ENCODE data around the gene SLC52A3.

Gene SLC52A3

DNA sequence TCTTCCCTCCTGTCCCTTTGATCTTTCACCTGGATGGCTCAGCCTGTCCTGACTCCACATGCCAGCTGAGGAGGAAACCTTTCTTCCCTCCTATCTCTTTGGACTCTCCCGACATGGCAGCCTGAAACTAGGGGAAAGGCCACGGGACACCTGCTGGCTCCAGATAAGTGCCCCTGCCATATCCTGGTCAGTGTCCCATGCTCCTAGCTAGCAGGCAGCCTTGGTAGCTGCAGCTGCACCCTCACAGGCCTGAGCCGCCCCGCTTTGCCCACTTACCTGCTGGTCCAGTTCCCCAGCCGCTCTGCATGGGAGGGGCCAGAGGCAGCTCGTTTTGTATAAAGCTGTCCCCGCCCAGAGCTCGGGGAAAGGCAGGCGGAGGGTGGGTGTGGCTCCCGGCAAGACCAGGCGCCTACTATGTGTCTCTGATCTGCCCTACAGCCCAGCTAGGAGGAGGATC lies 7.4 kb upstream of the SLC52A3 start:
- Histone ChIP-seq H3K4me1 (ENCODE audit: control insufficient read depth, insufficient read depth, low read depth, low read length) (no peaks in the 10 kb centered on the region), H2AFZ (ENCODE audit: low read depth, low read length) (no peak overlapping the region), H3K27ac (ENCODE audit: low read length, poor library complexity, severe bottlenecking) (no peak overlapping the region), H3K4me2 (ENCODE audit: low read length, poor library complexity, severe bottlenecking) (no peak overlapping the region), H3K9ac (ENCODE audit: low read length) (no peak overlapping the region), H2AK5ac (ENCODE audit: low read length, severe bottlenecking) (no peak overlapping the region), H3K14ac (ENCODE audit: low read length in 2 of 2) (no peak overlapping the region), H2BK5ac (ENCODE audit: low read depth, low read length, poor library complexity, severe bottlenecking) (no peak overlapping the region), H3K27me3 (ENCODE audit: control insufficient read depth in 1 of 2, insufficient read depth in 1 of 2, low read length in 2 of 2) (peaks cover 10 to 49% of the 10 kb centered on the region in 2 experiments), H4K8ac (ENCODE audit: low read length) (no peak overlapping the region), H2BK15ac (ENCODE audit: low read depth, poor library complexity, severe bottlenecking) (no peak overlapping the region), H3K4ac (ENCODE audit: low read depth in 1 of 2, low read length in 2 of 2) (no peak overlapping the region), H3K4me3 (ENCODE audit: insufficient read depth in 1 of 2, low read depth in 1 of 2, low read length in 2 of 2) (no peak overlapping the region), H2BK12ac (ENCODE audit: low read length in 2 of 2) (no peak overlapping the region), H3K79me1 (replicated peaks; ENCODE audit: low read length, poor library complexity, severe bottlenecking) (no peaks in the 10 kb centered on the region), H4K91ac (ENCODE audit: low read length) (no peak overlapping the region), H3K23ac (ENCODE audit: low read length in 2 of 2) (no peak overlapping the region), H2BK120ac (ENCODE audit: low read depth, low read length) (no peak overlapping the region), H3K36me3 (ENCODE audit: control insufficient read depth in 1 of 2, insufficient read depth in 2 of 2, low read depth in 1 of 2, low read length in 2 of 2) (no peaks in the 10 kb centered on the region), H3K9me3 (ENCODE audit: control insufficient read depth, low read length) (peaks cover 3% of the 10 kb centered on the region), H3K18ac (ENCODE audit: low read depth in 1 of 2, low read length in 2 of 2) (no peak overlapping the region)
- 25% methylated on average over 11 of the region's 11 CpGs for WGBS
- DNase-seq, result no peak

DNA sequence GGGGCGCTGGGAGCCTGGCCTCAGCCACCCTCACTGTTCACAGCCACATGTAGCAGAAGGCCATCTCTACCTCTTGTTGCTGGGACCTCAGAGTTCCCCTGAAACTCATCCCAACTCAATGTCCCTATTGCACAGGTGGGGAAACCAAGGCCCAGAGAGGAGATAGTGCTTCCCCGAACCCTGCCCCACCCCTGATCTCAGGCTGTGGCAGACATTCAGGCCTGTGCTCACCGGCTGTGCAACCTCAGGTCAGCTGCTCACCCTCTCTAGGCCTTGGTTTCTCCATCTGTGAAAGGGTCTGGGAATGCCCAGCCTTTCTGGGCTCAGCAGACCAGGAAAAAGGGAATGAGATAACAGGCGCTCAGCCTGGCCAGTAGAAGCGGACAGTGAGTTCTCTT lies 6.4 kb upstream of the SLC52A3 start:
- no peak overlapping the region for H3K27ac ChIP-seq (ENCODE audit: low read length, poor library complexity, severe bottlenecking)
- H2AFZ ChIP-seq (ENCODE audit: low read depth, low read length), result no peak overlapping the region
- no peaks in the 10 kb centered on the region for H3K4me1 ChIP-seq (ENCODE audit: control insufficient read depth, insufficient read depth, low read depth, low read length)
- H3K18ac ChIP-seq (ENCODE audit: low read depth in 1 of 2, low read length in 2 of 2), result no peak overlapping the region
- H2BK12ac ChIP-seq (ENCODE audit: low read length in 2 of 2), result no peak overlapping the region
- H3K9me3 ChIP-seq (ENCODE audit: control insufficient read depth, low read length), result peaks cover 5% of the 10 kb centered on the region
- no peak overlapping the region for H2BK15ac ChIP-seq (ENCODE audit: low read depth, poor library complexity, severe bottlenecking)
- H4K91ac ChIP-seq (ENCODE audit: low read length), result no peak overlapping the region
- H2BK5ac ChIP-seq (ENCODE audit: low read depth, low read length, poor library complexity, severe bottlenecking), result no peak overlapping the region
- H3K23ac ChIP-seq (ENCODE audit: low read length in 2 of 2), result no peak overlapping the region
- no peak overlapping the region for H2BK120ac ChIP-seq (ENCODE audit: low read depth, low read length)
- H3K4ac ChIP-seq (ENCODE audit: low read depth in 1 of 2, low read length in 2 of 2), result no peak overlapping the region
- no peak overlapping the region for H3K14ac ChIP-seq (ENCODE audit: low read length in 2 of 2)
- no peak overlapping the region for H2AK5ac ChIP-seq (ENCODE audit: low read length, severe bottlenecking)
- 78% methylated on average over 5 of the region's 5 CpGs for WGBS
- DNase-seq, result no peak
- H3K9ac ChIP-seq (ENCODE audit: low read length), result no peak overlapping the region
- no peak overlapping the region for H3K4me2 ChIP-seq (ENCODE audit: low read length, poor library complexity, severe bottlenecking)
- no peak overlapping the region for H3K4me3 ChIP-seq (ENCODE audit: insufficient read depth in 1 of 2, low read depth in 1 of 2, low read length in 2 of 2)
- H3K79me1 ChIP-seq (replicated peaks; ENCODE audit: low read length, poor library complexity, severe bottlenecking), result no peaks in the 10 kb centered on the region
- no peaks in the 10 kb centered on the region for H3K36me3 ChIP-seq (ENCODE audit: control insufficient read depth in 1 of 2, insufficient read depth in 2 of 2, low read depth in 1 of 2, low read length in 2 of 2)
- no peak overlapping the region for H4K8ac ChIP-seq (ENCODE audit: low read length)
- peaks cover 10 to 47% of the 10 kb centered on the region in 2 experiments for H3K27me3 ChIP-seq (ENCODE audit: control insufficient read depth in 1 of 2, insufficient read depth in 1 of 2, low read length in 2 of 2)

DNA sequence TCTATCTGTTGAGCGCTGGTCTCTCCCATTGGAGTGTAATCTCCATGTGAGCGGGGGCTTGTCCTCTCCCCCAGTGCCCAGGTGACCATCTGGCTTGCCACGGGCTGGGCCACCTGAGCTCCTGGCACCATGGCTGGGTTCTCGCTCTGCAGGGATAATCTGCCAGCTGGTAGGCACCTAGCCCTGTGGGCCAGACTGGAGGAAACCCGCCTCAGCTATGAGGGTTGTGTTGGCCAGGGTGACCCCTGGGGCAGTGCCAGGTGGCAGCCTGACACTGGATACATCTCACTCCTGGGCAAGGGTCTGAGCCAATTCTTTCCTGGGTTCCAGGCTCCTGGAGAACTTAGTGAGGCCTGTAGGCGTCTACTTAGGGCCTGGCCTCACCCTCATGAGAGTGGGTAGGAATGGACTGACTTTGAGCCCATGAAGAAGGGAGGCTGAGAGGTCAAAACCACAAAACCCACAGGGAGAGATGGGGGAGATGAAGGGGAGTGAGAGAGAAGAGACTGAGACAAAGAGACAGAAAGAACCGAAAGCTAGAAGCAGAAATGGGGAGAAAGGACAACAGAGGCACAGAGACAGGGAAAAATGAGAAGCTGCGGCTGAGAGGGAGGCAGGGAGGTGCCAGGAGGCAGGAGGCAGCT lies 5.8 kb upstream of the SLC52A3 start:
- H3K4me3 ChIP-seq (ENCODE audit: insufficient read depth in 1 of 2, low read depth in 1 of 2, low read length in 2 of 2), result no peak overlapping the region
- no peaks in the 10 kb centered on the region for H3K4me1 ChIP-seq (ENCODE audit: control insufficient read depth, insufficient read depth, low read depth, low read length)

DNA sequence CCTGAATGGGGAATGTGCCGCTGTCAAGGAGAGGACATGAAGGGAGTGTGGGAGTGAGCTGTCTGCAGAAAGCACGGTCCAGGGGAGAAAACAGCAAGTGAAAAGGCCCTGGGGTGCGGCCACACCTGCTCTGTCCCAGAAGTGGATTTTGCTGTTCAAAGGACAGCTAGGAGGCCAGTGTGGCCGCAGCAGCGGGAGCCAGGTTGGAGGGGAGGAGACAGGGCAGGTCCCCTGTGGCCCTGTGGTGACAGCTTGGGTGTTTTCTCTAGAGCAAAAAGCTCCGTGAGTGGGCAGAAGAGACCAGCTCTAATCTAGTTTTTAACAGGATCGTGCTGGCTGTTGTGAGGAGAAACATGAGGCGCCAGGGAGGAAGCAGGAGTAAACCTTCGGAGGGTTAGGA lies 4.5 kb upstream of the SLC52A3 start:
- Histone ChIP-seq H3K14ac (ENCODE audit: low read length in 2 of 2) (no peak overlapping the region), H3K4me2 (ENCODE audit: low read length, poor library complexity, severe bottlenecking) (no peak overlapping the region), H2BK12ac (ENCODE audit: low read length in 2 of 2) (no peak overlapping the region), H3K9me3 (ENCODE audit: control insufficient read depth, low read length) (peaks cover 5% of the 10 kb centered on the region), H3K4me1 (ENCODE audit: control insufficient read depth, insufficient read depth, low read depth, low read length) (no peaks in the 10 kb centered on the region), H3K27ac (ENCODE audit: low read length, poor library complexity, severe bottlenecking) (no peak overlapping the region), H3K18ac (ENCODE audit: low read depth in 1 of 2, low read length in 2 of 2) (no peak overlapping the region), H3K79me1 (replicated peaks; ENCODE audit: low read length, poor library complexity, severe bottlenecking) (no peaks in the 10 kb centered on the region), H2AFZ (ENCODE audit: low read depth, low read length) (no peak overlapping the region), H4K91ac (ENCODE audit: low read length) (no peak overlapping the region), H3K36me3 (ENCODE audit: control insufficient read depth in 1 of 2, insufficient read depth in 2 of 2, low read depth in 1 of 2, low read length in 2 of 2) (no peaks in the 10 kb centered on the region), H2BK5ac (ENCODE audit: low read depth, low read length, poor library complexity, severe bottlenecking) (no peak overlapping the region), H3K23ac (ENCODE audit: low read length in 2 of 2) (no peak overlapping the region), H4K8ac (ENCODE audit: low read length) (no peak overlapping the region), H3K9ac (ENCODE audit: low read length) (no peak overlapping the region), H3K27me3 (ENCODE audit: control insufficient read depth in 1 of 2, insufficient read depth in 1 of 2, low read length in 2 of 2) (peaks cover 10 to 53% of the 10 kb centered on the region in 2 experiments), H2BK15ac (ENCODE audit: low read depth, poor library complexity, severe bottlenecking) (peak overlapping the region; percentile 5), H3K4ac (ENCODE audit: low read depth in 1 of 2, low read length in 2 of 2) (no peak overlapping the region), H3K4me3 (ENCODE audit: insufficient read depth in 1 of 2, low read depth in 1 of 2, low read length in 2 of 2) (no peak overlapping the region), H2AK5ac (ENCODE audit: low read length, severe bottlenecking) (no peak overlapping the region), H2BK120ac (ENCODE audit: low read depth, low read length) (no peak overlapping the region)
- 70% methylated on average over 6 of the region's 9 CpGs for WGBS
- DNase-seq, result no peak

More for the DNA sequence above, 5.8 kb upstream of the SLC52A3 start:
- 84% methylated on average over 8 of the region's 8 CpGs for WGBS
- Histone ChIP-seq H3K9ac (ENCODE audit: low read length) (no peak overlapping the region), H2BK12ac (ENCODE audit: low read length in 2 of 2) (no peak overlapping the region), H2AFZ (ENCODE audit: low read depth, low read length) (no peak overlapping the region), H2BK15ac (ENCODE audit: low read depth, poor library complexity, severe bottlenecking) (no peak overlapping the region), H3K9me3 (ENCODE audit: control insufficient read depth, low read length) (peaks cover 5% of the 10 kb centered on the region), H3K23ac (ENCODE audit: low read length in 2 of 2) (no peak overlapping the region), H3K36me3 (ENCODE audit: control insufficient read depth in 1 of 2, insufficient read depth in 2 of 2, low read depth in 1 of 2, low read length in 2 of 2) (no peaks in the 10 kb centered on the region), H3K14ac (ENCODE audit: low read length in 2 of 2) (no peak overlapping the region), H4K91ac (ENCODE audit: low read length) (no peak overlapping the region), H3K79me1 (replicated peaks; ENCODE audit: low read length, poor library complexity, severe bottlenecking) (no peaks in the 10 kb centered on the region), H2BK5ac (ENCODE audit: low read depth, low read length, poor library complexity, severe bottlenecking) (no peak overlapping the region), H3K18ac (ENCODE audit: low read depth in 1 of 2, low read length in 2 of 2) (no peak overlapping the region), H2AK5ac (ENCODE audit: low read length, severe bottlenecking) (no peak overlapping the region), H4K8ac (ENCODE audit: low read length) (no peak overlapping the region), H3K4ac (ENCODE audit: low read depth in 1 of 2, low read length in 2 of 2) (no peak overlapping the region), H3K4me2 (ENCODE audit: low read length, poor library complexity, severe bottlenecking) (no peak overlapping the region), H2BK120ac (ENCODE audit: low read depth, low read length) (no peak overlapping the region), H3K27me3 (ENCODE audit: control insufficient read depth in 1 of 2, insufficient read depth in 1 of 2, low read length in 2 of 2) (peaks cover 10 to 49% of the 10 kb centered on the region in 2 experiments), H3K27ac (ENCODE audit: low read length, poor library complexity, severe bottlenecking) (no peak overlapping the region)
- DNase-seq, result no peak

All from mesenchymal stem cell (in vitro differentiated cells and primary cell).